Natural killer cell (primary cell): ENCODE data around the gene LRRN1. TPM values are rescaled to one million over a fixed set of nuclear protein-coding genes. Genes with fewer than 3 reads are reported as not detected.

ENCODE experiments used
- ATAC-seq, 3 donors: fragments of 150-1000 bp in 2 of 3; fragments of 200-7000 bp in 1 of 3; cut with Tn5 transposase; 1 replicate in 1 of 3; 2 replicates in 2 of 3; pipeline ENCODE4 v1.10.0; 2021; ENCODE audit warnings: mild to moderate bottlenecking in 2 of 3, moderate library complexity in 2 of 3
- DNase-seq, 2 donors: peaks; one replicate each; pipeline versions ENCODE4 v3.0.0 to v3.0.0-alpha.2; 2013 to 2021; ENCODE audit warnings: mixed read lengths in 1 of 2
- H3K27ac ChIP-seq: one replicate; pipeline ENCODE4 v1.5.1; 2013; ENCODE audit warnings: mild to moderate bottlenecking, low read length
- H3K27me3 ChIP-seq: one replicate; pipeline ENCODE4 v1.6.1; 2013; ENCODE audit warnings: low read length; ENCODE audit not compliant: control insufficient read depth, insufficient read depth
- H3K36me3 ChIP-seq: one replicate; pipeline ENCODE4 v1.6.1; 2013; ENCODE audit warnings: low read length; ENCODE audit not compliant: control insufficient read depth, insufficient read depth
- H3K4me1 ChIP-seq: one replicate; pipeline ENCODE4 v1.6.1; 2013; ENCODE audit warnings: low read length; ENCODE audit not compliant: control insufficient read depth, insufficient read depth
- H3K4me3 ChIP-seq: one replicate; pipeline ENCODE4 v1.5.1; 2013; ENCODE audit warnings: low read length
- H3K9me3 ChIP-seq: one replicate; pipeline ENCODE4 v1.6.1; 2013; ENCODE audit warnings: low read length; ENCODE audit not compliant: control insufficient read depth, insufficient read depth
- H3K27ac Mint-ChIP-seq, 2 donors: one replicate each; pipeline ENCODE4 v1.8.0; 2022; ENCODE audit warnings: mild to moderate bottlenecking in 2 of 2, mixed read lengths in 2 of 2, moderate library complexity in 1 of 2
- H3K27me3 Mint-ChIP-seq, 2 donors: one replicate each; pipeline ENCODE4 v1.8.0; 2022; ENCODE audit warnings: low read depth in 2 of 2, mixed read lengths in 2 of 2
- H3K36me3 Mint-ChIP-seq: one replicate; pipeline ENCODE4 v1.8.0; 2022; ENCODE audit warnings: mixed read lengths
- H3K4me1 Mint-ChIP-seq, 2 donors: one replicate each; pipeline ENCODE4 v1.8.0; 2022; ENCODE audit warnings: mixed read lengths in 2 of 2
- H3K4me3 Mint-ChIP-seq: one replicate; pipeline ENCODE4 v1.8.0; 2022; ENCODE audit warnings: mild to moderate bottlenecking, moderate library complexity, mixed read lengths
- H3K9me3 Mint-ChIP-seq, 2 donors: one replicate each; pipeline ENCODE4 v1.8.0; 2022; ENCODE audit warnings: mixed read lengths in 2 of 2
- whole genome bisulfite sequencing: methylation state at CpG from one replicate; pipeline ENCODE4 v1.1.7; 2013; ENCODE audit warnings: missing lambda C conversion rate; ENCODE audit not compliant: insufficient coverage; 5-methylcytosine and 5-hydroxymethylcytosine counted together
- intact Hi-C: fragments of 100-400 bp; cut with micrococcal nuclease; formaldehyde crosslinking; loops from one replicate; pipeline ENCODE4 v1.14.2; 2022
- total RNA-seq, 4 donors: library from RNA; stranded (reverse); fragments of 120-200 nt in 1 of 4; gene quantifications; one replicate each; pipeline versions ENCODE4 v1.2.3 to v1.2.4, GENCODE V29; 2013 to 2022
- TF ChIP-seq, protein P1 (sequence below): fragments of 200-600 bp; IDR thresholded peaks from one replicate; pipeline ENCODE4 v1.8.0; 2022; ENCODE audit warnings: antibody characterized with exemption

The LRRN1 gene
- total RNA-seq, 3 donors from 2014 or later (not counting 1 experiment from before 2014, with no cell fraction given), result 0.85 to 1.6 (median 0.99) TPM

- under 1% methylated on average over 37 of the region's 37 CpGs for WGBS
- TF ChIP-seq, protein P1, sequence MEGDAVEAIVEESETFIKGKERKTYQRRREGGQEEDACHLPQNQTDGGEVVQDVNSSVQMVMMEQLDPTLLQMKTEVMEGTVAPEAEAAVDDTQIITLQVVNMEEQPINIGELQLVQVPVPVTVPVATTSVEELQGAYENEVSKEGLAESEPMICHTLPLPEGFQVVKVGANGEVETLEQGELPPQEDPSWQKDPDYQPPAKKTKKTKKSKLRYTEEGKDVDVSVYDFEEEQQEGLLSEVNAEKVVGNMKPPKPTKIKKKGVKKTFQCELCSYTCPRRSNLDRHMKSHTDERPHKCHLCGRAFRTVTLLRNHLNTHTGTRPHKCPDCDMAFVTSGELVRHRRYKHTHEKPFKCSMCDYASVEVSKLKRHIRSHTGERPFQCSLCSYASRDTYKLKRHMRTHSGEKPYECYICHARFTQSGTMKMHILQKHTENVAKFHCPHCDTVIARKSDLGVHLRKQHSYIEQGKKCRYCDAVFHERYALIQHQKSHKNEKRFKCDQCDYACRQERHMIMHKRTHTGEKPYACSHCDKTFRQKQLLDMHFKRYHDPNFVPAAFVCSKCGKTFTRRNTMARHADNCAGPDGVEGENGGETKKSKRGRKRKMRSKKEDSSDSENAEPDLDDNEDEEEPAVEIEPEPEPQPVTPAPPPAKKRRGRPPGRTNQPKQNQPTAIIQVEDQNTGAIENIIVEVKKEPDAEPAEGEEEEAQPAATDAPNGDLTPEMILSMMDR, result no peak
- peak; percentile 50 to 59 (median 57) for ATAC-seq
These were observed 559 bp upstream of the LRRN1 start for GRCh38 chr3:3798631-3799113.

GRCh38 chr3:3800080-3800455, 837 bp downstream of the LRRN1 start:
- Histone ChIP-seq H3K27ac (no peak overlapping the region), H3K36me3 (no peaks in the 10 kb centered on the region), H3K27me3 (peaks cover 7% of the 10 kb centered on the region), H3K9me3 (no peaks in the 10 kb centered on the region), H3K4me3 (peak overlapping the region; percentile 31), H3K4me1 (peaks cover 22% of the 10 kb centered on the region)
- TF ChIP-seq, protein P1, result no peak
- Mint-ChIP-seq H3K4me3 (peak overlapping the region; percentile 85), H3K27ac (peak overlapping the region in 1 of 2 donors; percentile 78), H3K27me3 (peaks cover 27 to 43% of the 10 kb centered on the region in 2 donors), H3K4me1 (peaks cover 18 to 23% of the 10 kb centered on the region in 2 donors), H3K9me3 (no peaks in the 10 kb centered on the region), H3K36me3 (no peaks in the 10 kb centered on the region)
- intact Hi-C loops, result no loop called here
- no peak for ATAC-seq
- no peak for DNase-seq
- under 1% methylated on average over 19 of the region's 19 CpGs for WGBS

More at GRCh38 chr3:3798631-3799113, 559 bp upstream of the LRRN1 start:
- Histone ChIP-seq H3K9me3 (no peaks in the 10 kb centered on the region), H3K4me3 (peak overlapping the region; percentile 39), H3K4me1 (peaks cover 22% of the 10 kb centered on the region), H3K27ac (peak overlapping the region; percentile 5), H3K27me3 (peaks cover 7% of the 10 kb centered on the region), H3K36me3 (no peaks in the 10 kb centered on the region)
- Mint-ChIP-seq H3K36me3 (no peaks in the 10 kb centered on the region), H3K27ac (peak overlapping the region; percentile 74 to 80), H3K9me3 (no peaks in the 10 kb centered on the region), H3K4me1 (peaks cover 18 to 23% of the 10 kb centered on the region in 2 donors), H3K27me3 (peaks cover 27 to 43% of the 10 kb centered on the region in 2 donors), H3K4me3 (peak overlapping the region; percentile 95)
- intact Hi-C loops, result no loop called here
- DNase-seq, result peak in 1 of 2 donors; percentile 55

GRCh38 chr3:3800685-3801493, 1.7 kb downstream of the LRRN1 start:
- Histone ChIP-seq H3K4me1 (peaks cover 22% of the 10 kb centered on the region), H3K9me3 (no peaks in the 10 kb centered on the region), H3K36me3 (no peaks in the 10 kb centered on the region), H3K27ac (no peak overlapping the region), H3K4me3 (no peak overlapping the region), H3K27me3 (peaks cover 7% of the 10 kb centered on the region)
- H3K27me3 Mint-ChIP-seq, result peaks cover 27 to 43% of the 10 kb centered on the region in 2 donors
- no peaks in the 10 kb centered on the region for H3K9me3 Mint-ChIP-seq
- no peaks in the 10 kb centered on the region for H3K36me3 Mint-ChIP-seq
- intact Hi-C loops, result no loop called here
- ATAC-seq, result no peak
- peaks cover 18 to 23% of the 10 kb centered on the region in 2 donors for H3K4me1 Mint-ChIP-seq
- DNase-seq, result no peak
- H3K27ac Mint-ChIP-seq, result no peak overlapping the region
- 12% methylated on average over 53 of the region's 53 CpGs for WGBS
- TF ChIP-seq, protein P1, result no peak
- H3K4me3 Mint-ChIP-seq, result peak overlapping the region; percentile 85
